BE2C (cell line): Measurements from ENCODE around the gene CCNG1.
"Not testable (repeated sequence)": the region's sequence is repeated elsewhere in the genome, so short reads cannot be mapped to it uniquely, and the experiment has no call there.

ENCODE experiments used
- DNase-seq: peaks from one replicate; pipeline ENCODE4 v3.0.0-alpha.2; 2020
- H3K27me3 ChIP-seq: fragments of 250-450 bp; sonication (Bioruptor Pico); 2 replicates; pipeline ENCODE4 v1.5.1; 2020; ENCODE audit warnings: mild to moderate bottlenecking
- H3K36me3 ChIP-seq: fragments of 250-450 bp; sonication (Bioruptor Pico); 2 replicates; pipeline ENCODE4 v1.5.1; 2020; ENCODE audit warnings: mild to moderate bottlenecking
- H3K4me1 ChIP-seq: fragments of 250-450 bp; sonication (Bioruptor Pico); 2 replicates; pipeline ENCODE4 v1.5.1; 2020
- H3K4me3 ChIP-seq: 2 replicates; pipeline ENCODE4 v1.5.1; 2011; ENCODE audit warnings: low read depth, low read length
- H3K9me3 ChIP-seq: fragments of 250-450 bp; sonication (Bioruptor Pico); 2 replicates; pipeline ENCODE4 v1.5.1; 2020
- CTCF ChIP-seq: IDR thresholded peaks from 2 replicates; pipeline ENCODE4 v1.5.1; 2012; ENCODE audit warnings: mild to moderate bottlenecking, low read depth, low read length

The CCNG1 gene

GRCh38 chr5:163402007-163402406, 35.4 kb upstream of the CCNG1 start:
- no peaks in the 10 kb centered on the region for H3K4me1 ChIP-seq
- no peak for TF ChIP-seq CTCF
- H3K27me3 ChIP-seq: no peaks in the 10 kb centered on the region

GRCh38 chr5:163404364-163405173, 32.8 kb upstream of the CCNG1 start:
- Histone ChIP-seq H3K4me3 (no peak overlapping the region), H3K4me1 (no peaks in the 10 kb centered on the region), H3K36me3 (no peaks in the 10 kb centered on the region), H3K27me3 (no peaks in the 10 kb centered on the region), H3K9me3 (no peaks in the 10 kb centered on the region)
- no peak for DNase-seq
- TF ChIP-seq CTCF: no peak

More at GRCh38 chr5:163402007-163402406, 35.4 kb upstream of the CCNG1 start:
- no peak for DNase-seq
- Histone ChIP-seq H3K36me3 (no peaks in the 10 kb centered on the region), H3K9me3 (no peaks in the 10 kb centered on the region), H3K4me3 (no peak overlapping the region)

GRCh38 chr5:163407034-163407655, 30.2 kb upstream of the CCNG1 start:
- TF ChIP-seq CTCF: no peak
- Histone ChIP-seq H3K27me3 (no peaks in the 10 kb centered on the region), H3K4me3 (no peak overlapping the region), H3K4me1 (no peaks in the 10 kb centered on the region), H3K36me3 (no peaks in the 10 kb centered on the region), H3K9me3 (no peaks in the 10 kb centered on the region)
- DNase-seq: no peak

GRCh38 chr5:163408311-163408923, 29.0 kb upstream of the CCNG1 start:
- peak overlapping the region; percentile 38 for H3K4me3 ChIP-seq
- H3K27me3 ChIP-seq: no peaks in the 10 kb centered on the region
- peak; percentile 95 for TF ChIP-seq CTCF
- no peaks in the 10 kb centered on the region for H3K4me1 ChIP-seq
- no peaks in the 10 kb centered on the region for H3K36me3 ChIP-seq
- H3K9me3 ChIP-seq: no peaks in the 10 kb centered on the region
- peak; percentile 53 for DNase-seq

- no peaks in the 10 kb centered on the region for H3K9me3 ChIP-seq
- no peaks in the 10 kb centered on the region for H3K27me3 ChIP-seq
- H3K36me3 ChIP-seq: no peaks in the 10 kb centered on the region
- no peak for DNase-seq
- no peak for TF ChIP-seq CTCF
- H3K4me1 ChIP-seq: no peaks in the 10 kb centered on the region
- H3K4me3 ChIP-seq: no peak overlapping the region
Measured at GRCh38 chr5:163409384-163409783, 28.0 kb upstream of the CCNG1 start.

GRCh38 chr5:163410505-163410904, 26.9 kb upstream of the CCNG1 start:
- DNase-seq: no peak
- no peaks in the 10 kb centered on the region for H3K27me3 ChIP-seq

GRCh38 chr5:163415673-163416072, 21.7 kb upstream of the CCNG1 start:
- DNase-seq, H3K4me3 ChIP-seq, H3K36me3 ChIP-seq: not testable (repeated sequence)

More at GRCh38 chr5:163410505-163410904, 26.9 kb upstream of the CCNG1 start:
- no peak for TF ChIP-seq CTCF
- H3K9me3 ChIP-seq: no peaks in the 10 kb centered on the region
- H3K4me1 ChIP-seq: no peaks in the 10 kb centered on the region
- no peaks in the 10 kb centered on the region for H3K36me3 ChIP-seq
- no peak overlapping the region for H3K4me3 ChIP-seq

More at GRCh38 chr5:163415673-163416072, 21.7 kb upstream of the CCNG1 start:
- not testable (repeated sequence) for H3K4me1 ChIP-seq, H3K27me3 ChIP-seq, H3K9me3 ChIP-seq
